GM12873 (cell line): ENCODE results near the gene PDE4D.

Experiments used
- TF ChIP-seq, protein P1 (sequence below): IDR thresholded peaks from 2 replicates; pipeline ENCODE4 v1.5.1; 2012; ENCODE audit warnings: low read depth, mild to moderate bottlenecking, moderate library complexity, low read length, control low read depth; ENCODE audit not compliant: insufficient read depth; ENCODE audit errors: missing control alignments

PDE4D gene

GRCh38 chr5:59637884-59638580, 255.5 kb downstream of the PDE4D start:
- TF ChIP-seq, protein P1, sequence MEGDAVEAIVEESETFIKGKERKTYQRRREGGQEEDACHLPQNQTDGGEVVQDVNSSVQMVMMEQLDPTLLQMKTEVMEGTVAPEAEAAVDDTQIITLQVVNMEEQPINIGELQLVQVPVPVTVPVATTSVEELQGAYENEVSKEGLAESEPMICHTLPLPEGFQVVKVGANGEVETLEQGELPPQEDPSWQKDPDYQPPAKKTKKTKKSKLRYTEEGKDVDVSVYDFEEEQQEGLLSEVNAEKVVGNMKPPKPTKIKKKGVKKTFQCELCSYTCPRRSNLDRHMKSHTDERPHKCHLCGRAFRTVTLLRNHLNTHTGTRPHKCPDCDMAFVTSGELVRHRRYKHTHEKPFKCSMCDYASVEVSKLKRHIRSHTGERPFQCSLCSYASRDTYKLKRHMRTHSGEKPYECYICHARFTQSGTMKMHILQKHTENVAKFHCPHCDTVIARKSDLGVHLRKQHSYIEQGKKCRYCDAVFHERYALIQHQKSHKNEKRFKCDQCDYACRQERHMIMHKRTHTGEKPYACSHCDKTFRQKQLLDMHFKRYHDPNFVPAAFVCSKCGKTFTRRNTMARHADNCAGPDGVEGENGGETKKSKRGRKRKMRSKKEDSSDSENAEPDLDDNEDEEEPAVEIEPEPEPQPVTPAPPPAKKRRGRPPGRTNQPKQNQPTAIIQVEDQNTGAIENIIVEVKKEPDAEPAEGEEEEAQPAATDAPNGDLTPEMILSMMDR: no peak

- TF ChIP-seq, protein P1: no peak
Measured at GRCh38 chr5:59629561-59629960, 264.0 kb downstream of the PDE4D start.

DNA sequence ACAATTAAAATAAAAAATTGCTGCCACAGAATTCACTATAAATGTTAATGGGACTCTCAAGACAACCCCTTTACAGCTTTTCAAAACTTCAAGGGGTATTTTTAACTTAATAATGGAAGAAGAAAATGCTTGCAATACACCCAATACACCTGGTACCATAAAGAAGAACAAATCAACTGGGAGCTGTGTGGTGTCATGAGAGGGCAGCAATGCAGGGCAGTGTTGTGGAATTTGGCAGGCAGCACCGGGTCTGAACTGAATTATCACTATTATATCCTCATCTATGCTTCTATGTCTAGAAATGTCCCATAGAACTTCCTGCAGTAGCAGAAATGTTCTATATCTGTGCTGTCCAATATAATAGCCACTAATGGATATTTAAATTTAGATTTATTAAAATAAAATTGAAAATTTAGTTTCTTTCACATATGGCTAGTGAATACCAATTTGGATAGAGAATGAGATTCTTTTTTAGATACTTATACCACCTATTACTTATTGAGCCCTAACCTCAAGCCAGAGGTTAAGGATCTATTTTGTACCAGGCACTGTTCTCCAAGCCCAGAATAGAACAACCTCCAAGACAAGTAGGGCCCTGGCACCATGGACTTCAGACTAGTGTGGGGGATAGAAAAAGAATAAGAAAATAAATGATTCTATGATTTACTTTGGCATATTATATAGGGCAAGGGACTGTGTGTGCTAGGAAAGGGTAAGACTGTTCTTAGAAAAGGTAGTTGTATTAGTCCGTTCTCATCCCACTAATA, 265.3 kb downstream of the PDE4D start:
- TF ChIP-seq, protein P1: no peak

GRCh38 chr5:59624898-59625297, 268.6 kb downstream of the PDE4D start:
- TF ChIP-seq, protein P1: no peak

- TF ChIP-seq, protein P1: no peak
Measured at GRCh38 chr5:59622848-59623247, 270.7 kb downstream of the PDE4D start.

- TF ChIP-seq, protein P1: no peak
Measured at GRCh38 chr5:59621477-59621876, 272.0 kb downstream of the PDE4D start.

DNA sequence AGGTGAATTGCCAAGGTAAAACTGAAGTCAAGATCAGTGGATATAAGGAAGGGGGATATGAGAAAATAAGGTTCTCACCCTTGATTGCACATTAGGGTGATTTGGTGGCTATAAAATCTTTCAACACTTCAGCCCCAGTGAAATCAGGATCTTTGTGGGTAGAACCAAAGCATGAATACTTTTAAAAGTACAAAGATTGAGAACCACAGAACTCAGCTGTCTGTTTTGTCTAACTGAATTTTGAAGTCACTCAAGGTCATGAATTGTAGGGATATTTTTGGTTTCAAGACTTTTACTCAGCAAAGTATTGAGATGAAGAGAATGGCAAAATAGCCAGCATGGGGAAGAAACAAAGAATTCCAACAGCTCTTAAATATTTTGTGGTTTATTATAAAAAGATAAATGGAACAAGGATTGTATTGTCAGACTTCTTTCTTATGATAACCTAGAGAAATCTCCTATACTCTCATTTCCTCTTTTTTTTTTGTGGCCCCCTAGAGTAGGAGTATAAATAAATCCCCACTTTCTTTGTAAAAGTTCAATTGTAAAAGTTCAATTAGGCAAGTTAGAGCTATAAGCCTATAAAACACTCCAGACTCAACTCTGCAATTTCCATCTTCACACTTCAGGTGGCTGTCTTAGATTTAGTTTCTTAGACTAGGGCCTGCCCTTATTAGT, 272.9 kb downstream of the PDE4D start:
- TF ChIP-seq, protein P1: no peak
